Spleen (tissue), 7 donors: ENCODE results near the gene NUDT3.

Source experiments
- POLR2A ChIP-seq, 3 donors: fragments of 450-650 bp; IDR thresholded peaks; one replicate each; pipeline ENCODE4 v1.5.1; 2017; ENCODE audit warnings: antibody characterized with exemption in 3 of 3, mild to moderate bottlenecking in 1 of 3
- TF ChIP-seq, protein P1 (sequence below), 11 experiments: fragments of 200-600 bp in 7 of 11; fragments of 450-650 bp in 4 of 11; sonication (generic) in 4 of 11; IDR thresholded peaks in 8 of 11; conservative IDR thresholded peaks in 3 of 11; 1 replicate in 7 of 11; 2 replicates in 4 of 11; pipeline versions ENCODE4 v1.4.0 to v1.8.0; 2016 to 2021; ENCODE audit warnings: antibody characterized with exemption in 11 of 11, inconsistent platforms in 4 of 11, mild to moderate bottlenecking in 1 of 11
- donor health status: DM: no; HTN: no; CAD: no; lungs with moderate emphysema.
- donor health status: DM: no; HTN: no; CAD: no.
- donor health status: DM: no; HTN: no; CAD: no.

DNA sequence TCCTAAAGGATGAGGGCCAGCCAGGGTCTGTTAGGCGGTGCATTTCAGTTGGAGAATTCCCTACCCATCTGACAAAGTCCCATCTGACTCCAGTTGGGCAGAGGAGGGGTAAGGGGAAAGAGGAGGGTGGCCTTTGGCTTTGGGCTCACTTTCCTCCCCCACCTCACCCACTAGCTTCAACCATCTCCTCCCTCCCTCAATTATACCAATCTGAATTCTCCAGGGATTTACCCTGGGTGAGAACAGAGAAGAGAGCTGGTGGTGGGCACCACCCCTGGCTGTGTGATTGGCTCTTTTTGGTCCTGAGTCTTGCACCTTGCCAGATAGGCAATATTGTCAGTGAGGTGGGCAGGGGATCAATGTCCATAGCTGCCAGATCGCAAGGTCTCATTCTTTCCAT is 152.6 kb downstream of the NUDT3 start:
- TF ChIP-seq, protein P1, sequence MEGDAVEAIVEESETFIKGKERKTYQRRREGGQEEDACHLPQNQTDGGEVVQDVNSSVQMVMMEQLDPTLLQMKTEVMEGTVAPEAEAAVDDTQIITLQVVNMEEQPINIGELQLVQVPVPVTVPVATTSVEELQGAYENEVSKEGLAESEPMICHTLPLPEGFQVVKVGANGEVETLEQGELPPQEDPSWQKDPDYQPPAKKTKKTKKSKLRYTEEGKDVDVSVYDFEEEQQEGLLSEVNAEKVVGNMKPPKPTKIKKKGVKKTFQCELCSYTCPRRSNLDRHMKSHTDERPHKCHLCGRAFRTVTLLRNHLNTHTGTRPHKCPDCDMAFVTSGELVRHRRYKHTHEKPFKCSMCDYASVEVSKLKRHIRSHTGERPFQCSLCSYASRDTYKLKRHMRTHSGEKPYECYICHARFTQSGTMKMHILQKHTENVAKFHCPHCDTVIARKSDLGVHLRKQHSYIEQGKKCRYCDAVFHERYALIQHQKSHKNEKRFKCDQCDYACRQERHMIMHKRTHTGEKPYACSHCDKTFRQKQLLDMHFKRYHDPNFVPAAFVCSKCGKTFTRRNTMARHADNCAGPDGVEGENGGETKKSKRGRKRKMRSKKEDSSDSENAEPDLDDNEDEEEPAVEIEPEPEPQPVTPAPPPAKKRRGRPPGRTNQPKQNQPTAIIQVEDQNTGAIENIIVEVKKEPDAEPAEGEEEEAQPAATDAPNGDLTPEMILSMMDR (IDR thresholded peaks at IDR 0.05 in 8 of 11, conservative IDR thresholded peaks at IDR 0.05 in 3 of 11), result no peak
- no peak for TF ChIP-seq POLR2A (IDR thresholded peaks at IDR 0.05)
